ENCODE data around the gene MTERF4.

DNA sequence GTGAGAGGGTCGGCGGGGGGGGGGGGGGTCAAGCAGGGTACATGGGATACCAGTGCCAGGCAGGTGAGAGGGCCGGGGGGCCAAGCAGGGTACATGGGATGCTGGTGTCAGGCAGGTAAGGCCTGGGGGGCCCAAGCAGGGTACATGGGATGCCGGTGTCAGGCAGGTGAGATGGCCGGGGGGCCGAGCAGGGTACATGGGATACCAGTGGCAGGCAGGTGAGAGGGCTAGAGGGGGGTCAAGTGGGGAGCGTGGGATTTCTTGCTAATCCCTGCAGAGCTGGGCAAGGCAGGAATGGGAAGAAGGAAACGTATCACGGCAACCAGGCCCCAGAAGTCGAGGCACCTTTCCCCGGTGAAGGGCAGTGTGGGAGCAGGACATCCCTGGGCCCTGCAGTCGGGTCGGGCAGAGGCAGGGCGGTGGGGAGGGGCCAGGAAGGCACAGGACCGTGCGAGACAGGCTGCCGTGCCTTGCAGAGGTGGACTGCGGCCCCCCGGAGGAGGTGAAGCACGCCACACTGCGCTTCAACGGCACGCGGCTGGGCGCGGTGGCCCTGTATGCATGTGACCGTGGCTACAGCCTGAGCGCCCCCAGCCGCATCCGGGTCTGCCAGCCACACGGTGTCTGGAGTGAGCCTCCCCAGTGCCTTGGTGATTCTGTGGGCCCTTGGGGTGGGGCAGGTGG lies 49.3 kb downstream of the MTERF4 start:
- TF ChIP-seq ZFP30 (CRISPR knock-in tag; IDR thresholded peaks at IDR 0.05) (no peak), RARB (CRISPR knock-in tag; IDR thresholded peaks at IDR 0.05) (no peak), PPARA (CRISPR knock-in tag; IDR thresholded peaks at IDR 0.05; ENCODE audit: borderline replicate concordance) (no peak), TCF4 (CRISPR knock-in tag; IDR thresholded peaks at IDR 0.05; ENCODE audit: borderline replicate concordance) (no peak), ARNTL (CRISPR knock-in tag; IDR thresholded peaks at IDR 0.05; ENCODE audit: borderline replicate concordance, low read depth) (no peak), TOX (CRISPR knock-in tag; IDR thresholded peaks at IDR 0.05; ENCODE audit: borderline replicate concordance) (no peak), ZC3H10 (CRISPR knock-in tag; IDR thresholded peaks at IDR 0.05) (no peak), CSDC2 (CRISPR knock-in tag; IDR thresholded peaks at IDR 0.05) (no peak), ZFP3 (CRISPR knock-in tag; IDR thresholded peaks at IDR 0.05) (no peak), ZNF70 (CRISPR knock-in tag; IDR thresholded peaks at IDR 0.05) (no peak), ISL1 (CRISPR knock-in tag; IDR thresholded peaks at IDR 0.05) (no peak)
- TF ChIP-seq, protein P1, sequence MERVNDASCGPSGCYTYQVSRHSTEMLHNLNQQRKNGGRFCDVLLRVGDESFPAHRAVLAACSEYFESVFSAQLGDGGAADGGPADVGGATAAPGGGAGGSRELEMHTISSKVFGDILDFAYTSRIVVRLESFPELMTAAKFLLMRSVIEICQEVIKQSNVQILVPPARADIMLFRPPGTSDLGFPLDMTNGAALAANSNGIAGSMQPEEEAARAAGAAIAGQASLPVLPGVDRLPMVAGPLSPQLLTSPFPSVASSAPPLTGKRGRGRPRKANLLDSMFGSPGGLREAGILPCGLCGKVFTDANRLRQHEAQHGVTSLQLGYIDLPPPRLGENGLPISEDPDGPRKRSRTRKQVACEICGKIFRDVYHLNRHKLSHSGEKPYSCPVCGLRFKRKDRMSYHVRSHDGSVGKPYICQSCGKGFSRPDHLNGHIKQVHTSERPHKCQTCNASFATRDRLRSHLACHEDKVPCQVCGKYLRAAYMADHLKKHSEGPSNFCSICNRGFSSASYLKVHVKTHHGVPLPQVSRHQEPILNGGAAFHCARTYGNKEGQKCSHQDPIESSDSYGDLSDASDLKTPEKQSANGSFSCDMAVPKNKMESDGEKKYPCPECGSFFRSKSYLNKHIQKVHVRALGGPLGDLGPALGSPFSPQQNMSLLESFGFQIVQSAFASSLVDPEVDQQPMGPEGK (CRISPR knock-in tag; IDR thresholded peaks at IDR 0.05; ENCODE audit: borderline replicate concordance) = no peak
- TF ChIP-seq, protein P2, sequence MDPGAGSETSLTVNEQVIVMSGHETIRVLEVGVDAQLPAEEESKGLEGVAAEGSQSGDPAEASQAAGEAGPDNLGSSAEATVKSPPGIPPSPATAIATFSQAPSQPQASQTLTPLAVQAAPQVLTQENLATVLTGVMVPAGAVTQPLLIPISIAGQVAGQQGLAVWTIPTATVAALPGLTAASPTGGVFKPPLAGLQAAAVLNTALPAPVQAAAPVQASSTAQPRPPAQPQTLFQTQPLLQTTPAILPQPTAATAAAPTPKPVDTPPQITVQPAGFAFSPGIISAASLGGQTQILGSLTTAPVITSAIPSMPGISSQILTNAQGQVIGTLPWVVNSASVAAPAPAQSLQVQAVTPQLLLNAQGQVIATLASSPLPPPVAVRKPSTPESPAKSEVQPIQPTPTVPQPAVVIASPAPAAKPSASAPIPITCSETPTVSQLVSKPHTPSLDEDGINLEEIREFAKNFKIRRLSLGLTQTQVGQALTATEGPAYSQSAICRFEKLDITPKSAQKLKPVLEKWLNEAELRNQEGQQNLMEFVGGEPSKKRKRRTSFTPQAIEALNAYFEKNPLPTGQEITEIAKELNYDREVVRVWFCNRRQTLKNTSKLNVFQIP (CRISPR knock-in tag; IDR thresholded peaks at IDR 0.05; ENCODE audit: borderline replicate concordance, low read depth) = no peak
- TF ChIP-seq, protein P3, sequence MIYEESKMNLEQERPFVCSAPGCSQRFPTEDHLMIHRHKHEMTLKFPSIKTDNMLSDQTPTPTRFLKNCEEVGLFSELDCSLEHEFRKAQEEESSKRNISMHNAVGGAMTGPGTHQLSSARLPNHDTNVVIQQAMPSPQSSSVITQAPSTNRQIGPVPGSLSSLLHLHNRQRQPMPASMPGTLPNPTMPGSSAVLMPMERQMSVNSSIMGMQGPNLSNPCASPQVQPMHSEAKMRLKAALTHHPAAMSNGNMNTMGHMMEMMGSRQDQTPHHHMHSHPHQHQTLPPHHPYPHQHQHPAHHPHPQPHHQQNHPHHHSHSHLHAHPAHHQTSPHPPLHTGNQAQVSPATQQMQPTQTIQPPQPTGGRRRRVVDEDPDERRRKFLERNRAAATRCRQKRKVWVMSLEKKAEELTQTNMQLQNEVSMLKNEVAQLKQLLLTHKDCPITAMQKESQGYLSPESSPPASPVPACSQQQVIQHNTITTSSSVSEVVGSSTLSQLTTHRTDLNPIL (CRISPR knock-in tag; IDR thresholded peaks at IDR 0.05; ENCODE audit: low read depth) = no peak
